Stimulated activated naive B cell treated with anti-CD40 and anti-IgM and Interleukin-4, amounts not matched to agents 10 μg/mL and 1 μg/mL and 100 μg/mL, for 72 hours (primary cell): ENCODE results near the gene MX1.
A peak's percentile ranks its signal among the peaks of the same experiment; 100 is the strongest.

Experiments
- ATAC-seq, 2 donors: fragments of 150-1000 bp; cut with Tn5 transposase; replicated peaks; 2 replicates each; pipeline ENCODE4 v1.10.0; 2021; ENCODE audit warnings: moderate library complexity in 1 of 2
- DNase-seq: peaks from one replicate; pipeline ENCODE4 v3.0.0; 2021
- H3K27ac Mint-ChIP-seq: one replicate; pipeline ENCODE4 v1.8.0; 2022; ENCODE audit warnings: mild to moderate bottlenecking, mixed read lengths
- H3K27me3 Mint-ChIP-seq, 2 donors: one replicate each; pipeline ENCODE4 v1.8.0; 2022; ENCODE audit warnings: mixed read lengths in 2 of 2
- H3K36me3 Mint-ChIP-seq, 2 donors: one replicate each; pipeline ENCODE4 v1.8.0; 2022; ENCODE audit warnings: mixed read lengths in 2 of 2, mild to moderate bottlenecking in 1 of 2
- H3K4me1 Mint-ChIP-seq, 2 donors: one replicate each; pipeline ENCODE4 v1.8.0; 2022; ENCODE audit warnings: mixed read lengths in 2 of 2, mild to moderate bottlenecking in 1 of 2
- H3K4me3 Mint-ChIP-seq, 2 donors: one replicate each; pipeline ENCODE4 v1.8.0; 2022; ENCODE audit warnings: mild to moderate bottlenecking in 2 of 2, mixed read lengths in 2 of 2, moderate library complexity in 1 of 2
- H3K9me3 Mint-ChIP-seq, 2 donors: one replicate each; pipeline ENCODE4 v1.8.0; 2022; ENCODE audit warnings: mixed read lengths in 2 of 2, mild to moderate bottlenecking in 1 of 2

MX1 gene

DNA sequence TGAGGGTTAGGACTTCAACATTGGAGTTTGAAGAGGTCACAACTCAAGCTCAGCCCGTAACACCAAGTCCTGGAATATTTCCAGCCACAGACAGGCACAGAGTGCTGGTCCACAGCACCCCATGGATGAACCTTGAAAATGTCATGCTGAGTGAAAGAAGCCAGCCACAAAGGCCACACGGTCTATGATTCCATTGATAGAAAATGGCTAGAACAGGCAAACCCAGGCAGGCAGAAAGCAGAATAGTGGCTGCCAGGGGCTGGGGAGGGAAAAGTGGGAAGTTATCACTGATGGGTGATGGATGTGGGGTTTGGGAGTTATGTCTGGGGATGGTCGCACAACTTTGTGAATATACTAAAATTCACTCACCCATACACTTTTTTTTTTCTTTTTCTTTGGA is 21.3 kb downstream of the MX1 start:
- H3K4me1 Mint-ChIP-seq: no peaks in the 10 kb centered on the region
- peaks cover 27 to 44% of the 10 kb centered on the region in 2 donors for H3K36me3 Mint-ChIP-seq
- no peaks in the 10 kb centered on the region for H3K9me3 Mint-ChIP-seq
- no peak overlapping the region for H3K4me3 Mint-ChIP-seq
- DNase-seq (no peak), ATAC-seq (no peak)
- no peaks in the 10 kb centered on the region for H3K27me3 Mint-ChIP-seq
- no peak overlapping the region for H3K27ac Mint-ChIP-seq

DNA sequence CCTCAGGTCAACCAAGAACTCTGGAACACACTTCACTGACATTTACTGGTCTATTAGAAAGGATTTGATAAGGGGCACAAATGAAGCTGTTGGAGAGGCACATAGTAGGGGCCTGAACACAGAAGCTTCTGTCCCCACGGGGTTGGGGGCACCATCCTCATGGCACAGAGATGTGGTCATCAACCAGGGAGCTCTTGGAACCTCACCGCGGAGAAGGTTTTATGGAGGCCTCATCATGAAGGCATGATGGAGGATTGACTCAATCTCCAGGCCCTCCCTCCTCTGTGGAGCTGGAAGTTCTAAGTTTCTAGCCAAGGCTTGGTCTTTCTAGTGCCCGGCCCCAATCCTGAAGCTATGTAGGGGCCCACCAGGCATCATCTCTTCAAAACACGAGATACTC is 23.6 kb downstream of the MX1 start:
- Mint-ChIP-seq H3K36me3 (peaks cover 31 to 48% of the 10 kb centered on the region in 2 donors), H3K4me3 (no peak overlapping the region), H3K27me3 (no peaks in the 10 kb centered on the region), H3K9me3 (no peaks in the 10 kb centered on the region), H3K27ac (no peak overlapping the region), H3K4me1 (no peaks in the 10 kb centered on the region)
- DNase-seq: no peak
- ATAC-seq: no peak

DNA sequence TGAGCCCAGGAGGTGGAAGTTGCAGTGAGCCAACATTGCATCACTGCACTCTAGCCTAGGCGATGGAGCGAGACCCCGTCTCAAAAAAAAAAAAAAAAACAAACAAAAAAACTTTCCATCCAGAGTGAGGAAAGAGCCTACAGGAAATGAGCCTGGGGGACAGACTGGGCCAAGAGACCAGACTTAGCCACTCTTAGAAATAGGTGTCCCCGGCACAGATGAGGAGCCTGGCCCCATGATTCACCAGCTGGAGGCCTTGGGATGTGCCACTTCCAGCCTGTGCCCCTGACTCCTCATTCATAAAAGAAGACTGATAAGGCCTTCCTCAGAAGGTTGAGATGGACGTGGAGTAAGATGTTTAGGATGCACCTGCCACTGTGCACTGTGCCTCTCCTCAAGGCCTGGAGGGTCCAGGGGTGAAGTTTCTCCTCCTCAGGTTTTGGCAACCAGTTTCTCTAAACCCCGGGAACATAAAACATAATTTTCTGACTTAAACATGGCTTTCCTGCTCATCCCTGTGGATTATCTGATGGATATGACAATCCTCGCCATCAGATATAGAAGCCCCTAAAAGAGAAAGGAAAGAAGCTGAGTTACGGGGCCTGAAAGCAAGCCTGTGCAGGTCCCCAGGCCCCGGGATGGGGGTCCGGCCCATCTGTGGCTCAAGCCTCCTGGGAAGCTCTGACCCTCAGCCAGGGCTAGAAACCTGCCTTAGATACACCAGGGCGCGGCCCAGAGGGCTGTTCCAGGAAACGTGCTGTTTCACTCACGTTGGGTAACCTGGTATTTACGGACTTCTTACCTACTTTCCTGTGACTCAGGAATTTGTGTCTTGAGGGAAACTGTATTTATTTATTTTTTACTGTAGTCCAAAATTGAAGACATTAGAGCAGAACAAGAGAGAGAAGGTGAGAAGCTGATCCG is 26.0 kb downstream of the MX1 start:
- H3K9me3 Mint-ChIP-seq: no peaks in the 10 kb centered on the region
- H3K4me3 Mint-ChIP-seq: no peak overlapping the region
- DNase-seq: no peak
- H3K36me3 Mint-ChIP-seq: peaks cover 26 to 37% of the 10 kb centered on the region in 2 donors
- ATAC-seq: no peak
- no peak overlapping the region for H3K27ac Mint-ChIP-seq
- no peaks in the 10 kb centered on the region for H3K4me1 Mint-ChIP-seq
- no peaks in the 10 kb centered on the region for H3K27me3 Mint-ChIP-seq

GRCh38 chr21:41453198-41453597 is 27.2 kb downstream of the MX1 start:
- Mint-ChIP-seq H3K27ac (no peak overlapping the region), H3K4me1 (peaks cover 4 to 7% of the 10 kb centered on the region in 2 donors), H3K4me3 (no peak overlapping the region), H3K27me3 (no peaks in the 10 kb centered on the region), H3K9me3 (no peaks in the 10 kb centered on the region), H3K36me3 (peaks cover 24 to 35% of the 10 kb centered on the region in 2 donors)
- no peak for ATAC-seq
- no peak for DNase-seq

DNA sequence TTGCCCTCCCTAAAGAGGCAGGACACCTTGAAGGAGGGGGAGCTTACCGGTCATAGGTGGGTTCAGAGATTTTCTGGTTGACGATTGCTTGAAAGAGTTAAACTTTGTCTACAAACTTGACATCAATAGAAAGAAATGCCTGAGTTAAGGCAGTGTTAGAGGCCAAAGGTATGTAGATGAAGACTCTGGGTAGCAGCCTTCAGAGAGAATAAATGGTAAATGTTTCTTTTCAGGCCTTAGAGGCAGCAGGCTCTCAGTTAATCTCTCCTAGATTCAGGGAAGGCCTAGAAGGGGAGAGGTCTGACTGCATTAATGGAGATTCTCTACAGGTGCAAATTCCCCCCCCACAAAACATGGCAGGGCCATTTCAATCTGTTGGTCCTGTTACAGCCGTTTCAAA is 27.7 kb downstream of the MX1 start:
- H3K36me3 Mint-ChIP-seq: peaks cover 28 to 36% of the 10 kb centered on the region in 2 donors

DNA sequence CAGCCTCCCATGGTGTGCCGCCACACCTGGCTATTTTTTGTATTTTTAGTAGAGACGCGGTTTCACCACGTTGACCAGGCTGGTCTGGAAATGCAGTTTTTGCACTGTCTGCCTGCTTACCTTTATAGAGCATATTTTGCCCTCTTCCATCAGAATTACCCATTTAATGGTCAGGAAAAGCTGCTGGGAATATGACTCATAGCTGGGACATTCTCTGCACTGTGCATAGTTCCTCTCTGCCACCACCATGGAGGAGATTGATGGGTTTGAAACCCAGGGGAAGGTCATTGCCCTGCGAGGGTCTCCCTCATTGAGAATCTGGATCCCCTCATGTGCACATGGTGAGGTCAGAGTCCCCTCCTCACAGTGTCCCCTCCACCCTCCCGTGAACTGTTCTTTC is 32.1 kb downstream of the MX1 start:
- Mint-ChIP-seq H3K27me3 (no peaks in the 10 kb centered on the region), H3K4me1 (peaks cover 22 to 24% of the 10 kb centered on the region in 2 donors), H3K9me3 (no peaks in the 10 kb centered on the region), H3K27ac (no peak overlapping the region), H3K36me3 (peaks cover 22 to 39% of the 10 kb centered on the region in 2 donors), H3K4me3 (no peak overlapping the region)
- no peak for ATAC-seq
- no peak for DNase-seq

More for the DNA sequence above, 27.7 kb downstream of the MX1 start:
- no peaks in the 10 kb centered on the region for H3K27me3 Mint-ChIP-seq
- no peak overlapping the region for H3K27ac Mint-ChIP-seq
- DNase-seq: no peak
- ATAC-seq: no peak
- H3K9me3 Mint-ChIP-seq: no peaks in the 10 kb centered on the region
- H3K4me3 Mint-ChIP-seq: no peak overlapping the region
- H3K4me1 Mint-ChIP-seq: peaks cover 4 to 7% of the 10 kb centered on the region in 2 donors

- H3K4me1 Mint-ChIP-seq: peaks cover 22 to 24% of the 10 kb centered on the region in 2 donors
- peak overlapping the region; percentile 77 for H3K27ac Mint-ChIP-seq
- H3K4me3 Mint-ChIP-seq: no peak overlapping the region
- H3K9me3 Mint-ChIP-seq: no peaks in the 10 kb centered on the region
- DNase-seq (no peak), ATAC-seq (no peak)
- peaks cover 22 to 37% of the 10 kb centered on the region in 2 donors for H3K36me3 Mint-ChIP-seq
- H3K27me3 Mint-ChIP-seq: no peaks in the 10 kb centered on the region
These were observed 32.5 kb downstream of the MX1 start for GRCh38 chr21:41458559-41458958.

GRCh38 chr21:41459884-41460534 is 34.0 kb downstream of the MX1 start:
- peaks cover 4 to 5% of the 10 kb centered on the region in 2 donors for H3K9me3 Mint-ChIP-seq
- H3K36me3 Mint-ChIP-seq: peaks cover 22 to 43% of the 10 kb centered on the region in 2 donors
- ATAC-seq (no peak), DNase-seq (no peak)
- H3K4me1 Mint-ChIP-seq: peaks cover 22 to 24% of the 10 kb centered on the region in 2 donors
- no peak overlapping the region for H3K4me3 Mint-ChIP-seq
- H3K27ac Mint-ChIP-seq: peak overlapping the region; percentile 57
- H3K27me3 Mint-ChIP-seq: no peaks in the 10 kb centered on the region

- Mint-ChIP-seq H3K4me1 (peaks cover 25 to 30% of the 10 kb centered on the region in 2 donors), H3K36me3 (peaks cover 20 to 43% of the 10 kb centered on the region in 2 donors), H3K27ac (peak overlapping the region; percentile 47), H3K9me3 (peaks cover 4 to 5% of the 10 kb centered on the region in 2 donors), H3K4me3 (no peak overlapping the region), H3K27me3 (no peaks in the 10 kb centered on the region)
- ATAC-seq (peak; percentile 80), DNase-seq (peak; percentile 36)
These were observed 34.8 kb downstream of the MX1 start for GRCh38 chr21:41460578-41461527.

GRCh38 chr21:41465176-41465781 is 39.2 kb downstream of the MX1 start:
- Mint-ChIP-seq H3K36me3 (peaks cover 6 to 19% of the 10 kb centered on the region in 2 donors), H3K4me1 (peaks cover 18 to 24% of the 10 kb centered on the region in 2 donors)

GRCh38 chr21:41466024-41466820 is 40.2 kb downstream of the MX1 start:
- Mint-ChIP-seq H3K4me3 (no peak overlapping the region), H3K36me3 (peaks cover 6 to 19% of the 10 kb centered on the region in 2 donors), H3K27ac (no peak overlapping the region), H3K9me3 (peaks cover 4 to 5% of the 10 kb centered on the region in 2 donors), H3K27me3 (peaks cover 32 to 42% of the 10 kb centered on the region in 2 donors), H3K4me1 (peaks cover 13 to 24% of the 10 kb centered on the region in 2 donors)
- no peak for DNase-seq
- no peak for ATAC-seq

More at GRCh38 chr21:41465176-41465781, 39.2 kb downstream of the MX1 start:
- DNase-seq (peak; percentile 17), ATAC-seq (peak; percentile 86 to 89)
- Mint-ChIP-seq H3K27me3 (peaks cover 28 to 33% of the 10 kb centered on the region in 2 donors), H3K4me3 (no peak overlapping the region), H3K9me3 (peaks cover 4 to 5% of the 10 kb centered on the region in 2 donors), H3K27ac (no peak overlapping the region)

GRCh38 chr21:41470054-41470453 is 44.0 kb downstream of the MX1 start:
- Mint-ChIP-seq H3K36me3 (peaks cover 0 to 2% of the 10 kb centered on the region in 2 donors), H3K27ac (no peak overlapping the region)
- no peak for ATAC-seq

More at GRCh38 chr21:41470054-41470453, 44.0 kb downstream of the MX1 start:
- Mint-ChIP-seq H3K4me3 (no peak overlapping the region), H3K27me3 (peaks cover 42 to 48% of the 10 kb centered on the region in 2 donors), H3K4me1 (peaks cover 3 to 7% of the 10 kb centered on the region in 2 donors), H3K9me3 (no peaks in the 10 kb centered on the region)
- no peak for DNase-seq
